Stimulated activated CD4-positive, alpha-beta T cell treated with anti-CD3 and anti-CD28 coated beads, TNF-alpha, amount 100 ng/mL, for 4 hours (primary cell): ENCODE results near the gene MINDY1.

Experiments
- DNase-seq, 3 experiments: peaks; one replicate each; pipeline ENCODE4 v3.0.0-alpha.2; 2020; ENCODE audit warnings: low read depth in 3 of 3

The MINDY1 gene

GRCh38 chr1:150965605-150966004 lies 41.1 kb downstream of the MINDY1 start:
- DNase-seq: no peak

GRCh38 chr1:150964164-150964489 lies 42.6 kb downstream of the MINDY1 start:
- DNase-seq: no peak

GRCh38 chr1:150963321-150964163 lies 43.2 kb downstream of the MINDY1 start:
- no peak for DNase-seq

GRCh38 chr1:150961756-150962155 lies 44.9 kb downstream of the MINDY1 start:
- DNase-seq: no peak

GRCh38 chr1:150960646-150961045 lies 46.1 kb downstream of the MINDY1 start:
- DNase-seq: no peak

GRCh38 chr1:150957666-150958065 lies 49.0 kb downstream of the MINDY1 start:
- no peak for DNase-seq

GRCh38 chr1:150955280-150955679 lies 51.4 kb downstream of the MINDY1 start:
- DNase-seq: no peak

- DNase-seq: no peak
Measured at GRCh38 chr1:150954708-150955107, 52.0 kb downstream of the MINDY1 start.
